Uterus (tissue), 2 donors: ENCODE data around the gene PAN3.
"Not testable (repeated sequence)": the region's sequence is repeated elsewhere in the genome, so short reads cannot be mapped to it uniquely, and the experiment has no call there.

Experiments
- POLR2A ChIP-seq, 2 donors: fragments of 450-650 bp; IDR thresholded peaks; one replicate each; pipeline ENCODE4 v1.6.1; 2016; ENCODE audit warnings: antibody characterized with exemption in 2 of 2, mild to moderate bottlenecking in 1 of 2, moderate library complexity in 1 of 2
- TF ChIP-seq, protein P1 (sequence below), 4 experiments: fragments of 200-600 bp in 2 of 4; fragments of 450-650 bp in 2 of 4; sonication (generic) in 2 of 4; IDR thresholded peaks; one replicate each; pipeline ENCODE4 v1.5.1; 2016 to 2019; ENCODE audit warnings: antibody characterized with exemption in 4 of 4, mild to moderate bottlenecking in 2 of 4, moderate library complexity in 1 of 4

DNA sequence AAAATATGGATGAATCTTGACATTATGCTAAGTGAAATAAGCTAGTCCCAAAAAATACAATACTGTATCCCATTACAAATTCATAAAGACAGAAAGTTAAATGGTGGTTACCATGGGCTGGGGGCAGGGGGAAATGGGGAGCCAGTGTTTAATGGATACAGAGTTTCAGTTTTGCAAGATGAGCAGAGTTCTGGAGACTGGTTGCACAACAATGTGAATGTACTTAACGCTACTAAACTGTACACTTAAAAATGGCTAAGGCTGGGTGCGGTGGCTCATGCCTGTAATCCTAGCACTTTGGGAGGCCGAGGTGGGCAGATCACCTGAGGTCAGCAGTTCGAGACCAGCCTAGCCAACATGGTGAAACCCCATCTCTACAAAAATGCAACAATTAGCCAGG, 36.5 kb upstream of the PAN3 start:
- TF ChIP-seq, protein P1, sequence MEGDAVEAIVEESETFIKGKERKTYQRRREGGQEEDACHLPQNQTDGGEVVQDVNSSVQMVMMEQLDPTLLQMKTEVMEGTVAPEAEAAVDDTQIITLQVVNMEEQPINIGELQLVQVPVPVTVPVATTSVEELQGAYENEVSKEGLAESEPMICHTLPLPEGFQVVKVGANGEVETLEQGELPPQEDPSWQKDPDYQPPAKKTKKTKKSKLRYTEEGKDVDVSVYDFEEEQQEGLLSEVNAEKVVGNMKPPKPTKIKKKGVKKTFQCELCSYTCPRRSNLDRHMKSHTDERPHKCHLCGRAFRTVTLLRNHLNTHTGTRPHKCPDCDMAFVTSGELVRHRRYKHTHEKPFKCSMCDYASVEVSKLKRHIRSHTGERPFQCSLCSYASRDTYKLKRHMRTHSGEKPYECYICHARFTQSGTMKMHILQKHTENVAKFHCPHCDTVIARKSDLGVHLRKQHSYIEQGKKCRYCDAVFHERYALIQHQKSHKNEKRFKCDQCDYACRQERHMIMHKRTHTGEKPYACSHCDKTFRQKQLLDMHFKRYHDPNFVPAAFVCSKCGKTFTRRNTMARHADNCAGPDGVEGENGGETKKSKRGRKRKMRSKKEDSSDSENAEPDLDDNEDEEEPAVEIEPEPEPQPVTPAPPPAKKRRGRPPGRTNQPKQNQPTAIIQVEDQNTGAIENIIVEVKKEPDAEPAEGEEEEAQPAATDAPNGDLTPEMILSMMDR (IDR thresholded peaks at IDR 0.05): not testable (repeated sequence)
- TF ChIP-seq POLR2A (IDR thresholded peaks at IDR 0.05): not testable (repeated sequence)
